HG02588 (cell line): Measurements from ENCODE around the gene LIMS3.
"Not testable (repeated sequence)": the region's sequence is repeated elsewhere in the genome, so short reads cannot be mapped to it uniquely, and the experiment has no call there.

ENCODE experiments used
- ATAC-seq: cut with Tn5 transposase; IDR thresholded peaks from one replicate; pipeline ENCODE4 v1.9.1; 2021; ENCODE audit warnings: mild to moderate bottlenecking, moderate library complexity; ENCODE audit not compliant: unreplicated experiment

Gene LIMS3

DNA sequence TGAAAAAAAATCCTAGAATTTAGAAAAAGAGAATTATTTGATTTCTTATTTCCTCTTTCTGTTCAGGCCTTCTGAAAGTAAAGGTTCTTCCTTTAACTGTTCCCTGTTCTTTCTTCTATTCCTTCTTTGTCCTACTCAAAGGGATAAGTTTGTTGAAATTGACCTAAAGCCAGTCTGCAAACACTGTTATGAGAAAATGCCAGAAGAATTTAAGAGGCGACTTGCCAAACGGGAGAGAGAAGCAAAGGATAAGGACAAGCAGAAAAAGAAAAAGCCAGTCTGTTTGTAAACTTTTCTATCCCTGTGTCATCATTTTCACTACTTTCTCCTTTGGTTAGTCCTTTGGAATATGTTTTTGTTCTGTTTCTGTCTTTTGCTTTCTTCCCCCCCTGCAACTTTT is 26.0 kb downstream of the LIMS3 start:
- not testable (repeated sequence) for ATAC-seq

DNA sequence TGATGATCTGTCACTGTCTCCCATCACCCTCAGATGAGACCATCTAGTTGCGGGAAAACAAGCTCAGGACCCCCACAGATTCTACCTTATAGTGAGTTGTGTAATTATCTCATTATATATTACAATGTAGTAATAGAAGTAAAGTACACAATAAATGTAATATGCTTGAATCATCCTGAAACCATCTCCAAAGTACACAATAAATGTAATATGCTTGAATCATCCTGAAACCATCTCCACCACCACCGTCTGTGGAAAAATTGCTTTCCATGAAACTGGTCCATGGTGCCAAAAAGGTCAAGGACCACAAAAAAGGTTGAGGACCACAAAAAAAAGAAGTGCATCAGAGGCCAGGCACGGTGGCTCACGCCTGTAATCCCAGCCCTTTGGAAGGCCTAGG is 29.3 kb downstream of the LIMS3 start:
- ATAC-seq, result not testable (repeated sequence)

GRCh38 chr2:109929222-109929621 is 30.7 kb downstream of the LIMS3 start:
- not testable (repeated sequence) for ATAC-seq

DNA sequence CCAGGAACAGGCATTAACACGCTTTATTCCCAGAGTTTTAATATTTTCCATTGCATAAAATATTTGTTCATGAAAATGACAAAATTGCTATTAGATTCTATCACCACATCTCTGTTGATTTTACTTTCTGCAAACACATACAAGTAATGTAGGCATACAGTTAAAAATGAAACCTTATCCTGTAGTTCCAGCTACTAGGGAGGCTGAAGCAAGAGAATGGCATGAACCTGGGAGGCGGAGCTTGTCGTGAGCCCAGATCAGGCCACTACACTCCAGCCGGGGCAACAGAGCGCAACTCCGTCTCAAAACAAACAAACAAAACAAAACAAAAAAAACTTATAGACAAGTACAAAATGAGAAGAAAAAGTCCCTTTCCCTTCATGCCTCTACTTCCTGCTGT is 38.0 kb downstream of the LIMS3 start:
- ATAC-seq, result not testable (repeated sequence)

GRCh38 chr2:109945362-109945761 is 46.9 kb downstream of the LIMS3 start:
- not testable (repeated sequence) for ATAC-seq

DNA sequence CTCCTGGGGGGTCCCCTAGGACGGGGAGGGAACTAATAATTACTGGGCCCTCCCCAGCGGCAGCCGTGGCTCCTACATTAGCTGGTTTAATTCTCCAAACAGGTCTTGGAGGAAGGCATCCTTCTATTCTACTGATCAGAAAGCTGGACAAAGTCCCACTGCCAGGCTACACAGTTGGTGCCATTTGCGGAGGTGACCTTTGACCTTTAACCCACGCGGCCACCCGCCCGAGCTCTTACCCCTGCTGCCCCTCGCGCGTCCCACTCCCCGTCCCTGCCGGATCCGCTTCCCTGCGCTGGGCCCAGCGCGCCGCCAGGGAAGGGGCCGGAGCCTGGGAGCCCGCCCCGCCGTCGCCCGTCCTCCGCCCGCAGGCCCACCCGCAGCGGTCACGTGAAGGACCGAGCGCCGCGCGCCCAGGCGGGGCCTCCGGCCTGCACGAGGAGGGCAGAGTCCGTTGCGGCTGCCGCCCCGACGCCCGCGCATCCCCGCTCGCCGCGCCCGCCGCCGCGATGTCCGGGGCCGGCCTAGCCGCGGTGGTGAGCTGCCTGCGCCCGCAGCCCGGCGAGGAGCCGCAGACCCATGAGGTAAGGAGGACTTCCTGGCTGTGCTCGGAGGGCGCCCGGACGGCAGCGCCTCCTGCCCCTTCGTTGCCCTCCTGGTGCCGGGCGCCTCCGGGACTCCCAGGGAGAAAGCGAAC is 48.9 kb downstream of the LIMS3 start:
- ATAC-seq, result not testable (repeated sequence)

DNA sequence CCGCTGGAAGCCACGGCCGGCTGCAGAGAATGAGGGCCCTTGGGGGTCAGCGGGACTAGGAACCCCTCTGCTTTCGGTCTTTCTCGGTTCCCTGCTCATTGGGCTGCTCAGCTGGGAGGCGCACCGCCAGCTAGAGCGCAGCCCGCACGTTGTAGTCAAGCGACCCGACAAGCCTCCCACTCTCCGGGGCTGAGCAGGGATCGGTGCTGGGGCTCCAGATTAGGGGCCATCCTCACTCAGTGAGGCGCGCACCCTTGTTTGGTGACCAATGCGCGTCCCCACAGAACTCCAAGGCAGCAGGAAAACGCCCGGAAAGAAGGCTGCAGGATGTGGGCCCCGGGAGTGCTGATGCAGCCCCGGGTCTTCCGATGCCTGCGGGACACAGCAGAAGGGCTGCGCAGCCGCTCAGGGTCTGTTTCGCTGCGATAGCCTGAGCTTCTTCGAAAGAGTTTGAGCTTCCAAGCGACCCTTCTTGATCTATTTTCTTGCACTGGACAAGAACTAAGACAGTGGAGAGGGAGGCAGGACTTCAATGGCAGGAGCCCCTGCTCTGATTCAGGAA is 49.6 kb downstream of the LIMS3 start:
- ATAC-seq, result not testable (repeated sequence)

GRCh38 chr2:109950146-109950843 is 51.8 kb downstream of the LIMS3 start:
- not testable (repeated sequence) for ATAC-seq

- ATAC-seq, result not testable (repeated sequence)
Measured at GRCh38 chr2:109963942-109964341, 65.5 kb downstream of the LIMS3 start.

DNA sequence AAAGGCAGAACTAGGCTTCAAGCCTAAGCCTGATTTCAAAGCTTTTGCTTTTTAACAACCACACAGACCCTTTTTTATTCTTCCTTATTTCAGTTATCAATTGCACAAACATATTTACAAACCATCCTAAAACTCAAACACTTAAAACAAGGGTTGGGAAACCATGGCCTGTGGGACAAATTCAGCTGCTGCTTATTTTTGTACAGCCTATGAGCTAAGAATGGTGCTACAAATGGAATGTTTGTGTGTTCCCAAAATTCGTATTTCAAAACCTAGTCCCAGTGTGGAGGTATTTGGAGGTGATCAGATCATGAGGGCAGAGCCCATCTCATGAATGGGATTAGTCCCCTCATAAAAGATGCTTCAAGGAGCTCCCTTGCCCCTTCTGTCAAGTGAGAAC is 67.0 kb downstream of the LIMS3 start:
- not testable (repeated sequence) for ATAC-seq

DNA sequence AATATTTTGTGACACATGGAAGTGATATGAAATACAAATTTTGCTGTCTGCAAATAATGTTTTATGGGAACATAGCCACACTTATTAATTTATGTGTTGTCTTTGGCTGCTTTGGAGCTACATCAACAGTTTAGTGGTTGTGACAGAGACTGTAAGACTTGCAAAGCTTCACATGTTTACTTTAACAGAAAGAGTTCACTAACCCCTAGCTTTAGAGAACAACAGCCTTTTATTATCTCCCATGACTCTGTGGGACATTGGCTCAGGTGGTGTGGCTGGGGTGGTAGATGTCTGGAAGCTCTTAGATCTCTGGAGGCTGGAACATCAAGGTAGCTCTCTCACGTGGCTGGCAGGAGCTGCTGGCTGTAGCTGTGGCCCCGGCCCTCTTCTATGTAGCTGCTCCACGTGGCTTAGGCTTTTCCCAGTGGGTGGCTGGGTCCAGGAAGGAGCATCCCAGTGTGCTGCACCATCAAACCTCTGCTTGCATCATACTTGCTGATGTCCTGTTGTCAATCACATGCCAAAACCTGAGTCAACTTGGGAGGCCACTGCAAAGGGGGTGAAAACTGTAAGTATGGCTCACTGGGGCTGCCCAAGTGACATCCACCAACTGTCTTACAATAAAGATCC is 67.7 kb downstream of the LIMS3 start:
- ATAC-seq, result not testable (repeated sequence)

GRCh38 chr2:109966858-109967257 is 68.4 kb downstream of the LIMS3 start:
- ATAC-seq, result not testable (repeated sequence)

DNA sequence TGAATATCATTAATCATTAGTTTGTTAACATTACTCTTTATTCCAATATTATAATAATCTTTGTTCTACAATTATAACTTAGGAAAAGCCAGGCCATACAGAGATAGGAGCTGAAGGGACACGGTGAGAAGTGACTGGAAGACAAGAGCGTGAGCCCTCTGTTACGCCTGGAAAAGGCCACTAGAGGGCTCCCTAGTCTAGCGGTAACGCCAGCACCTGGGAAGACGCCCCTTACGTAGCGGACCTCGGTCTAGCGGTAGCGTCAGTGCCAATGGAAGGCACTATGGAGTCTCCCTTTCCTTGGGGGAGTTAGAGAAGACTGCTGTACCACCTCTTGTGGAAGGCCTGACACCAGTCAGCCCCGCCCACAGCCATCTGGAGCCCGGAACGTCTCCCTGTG is 71.4 kb downstream of the LIMS3 start:
- ATAC-seq, result peak; percentile 69

- ATAC-seq, result not testable (repeated sequence)
Measured at GRCh38 chr2:109971710-109972109, 73.2 kb downstream of the LIMS3 start.
